HEK293T (cell line): ENCODE measurements around the gene PDE5A.
"Not testable (repeated sequence)": the region's sequence is repeated elsewhere in the genome, so short reads cannot be mapped to it uniquely, and the experiment has no call there.

Experiments
- CTCF ChIA-PET: fragments of 350-600 bp; formaldehyde crosslinking; extraction: SDS; loops from one replicate; lab custom pipeline; 2021; ENCODE audit warnings: antibody characterized with exemption, inconsistent platforms; lab: Yijun Ruan, JAX
- POLR2A ChIA-PET: fragments of 350-600 bp; formaldehyde crosslinking; extraction: SDS; loops from one replicate; lab custom pipeline; 2020; ENCODE audit warnings: antibody characterized with exemption, inconsistent platforms; lab: Yijun Ruan, JAX
- DNase-seq: peaks from one replicate; pipeline ENCODE4 v3.0.0; 2012; ENCODE audit warnings: mixed read lengths; ENCODE audit errors: extremely low spot score
- ARNT ChIP-seq: fragments of 450-650 bp; IDR thresholded peaks from 2 replicates; pipeline ENCODE4 v1.6.1; 2017; ENCODE audit warnings: mild to moderate bottlenecking
- BHLHE40 ChIP-seq: fragments of 450-650 bp; IDR thresholded peaks from 2 replicates; pipeline ENCODE4 v1.6.1; 2016; ENCODE audit warnings: mild to moderate bottlenecking, moderate library complexity, borderline replicate concordance
- CTBP1 ChIP-seq: fragments of 450-650 bp; IDR thresholded peaks from 2 replicates; pipeline ENCODE4 v1.6.1; 2016; ENCODE audit warnings: borderline replicate concordance
- ELF4 ChIP-seq: fragments of 450-650 bp; IDR thresholded peaks from 2 replicates; pipeline ENCODE4 v1.6.1; 2017; ENCODE audit warnings: antibody characterized with exemption
- FOXA1 ChIP-seq: fragments of 450-650 bp; IDR thresholded peaks from 2 replicates; pipeline ENCODE4 v1.6.1; 2016; ENCODE audit warnings: mild to moderate bottlenecking
- FOXK2 ChIP-seq: fragments of 450-650 bp; IDR thresholded peaks from 2 replicates; pipeline ENCODE4 v1.6.1; 2016; ENCODE audit warnings: mild to moderate bottlenecking
- FOXM1 ChIP-seq: fragments of 450-650 bp; IDR thresholded peaks from 2 replicates; pipeline ENCODE4 v1.6.1; 2017; ENCODE audit warnings: mild to moderate bottlenecking, borderline replicate concordance
- HDGF ChIP-seq: fragments of 450-650 bp; IDR thresholded peaks from 2 replicates; pipeline ENCODE4 v1.6.1; 2017; ENCODE audit warnings: antibody characterized with exemption, borderline replicate concordance
- L3MBTL2 ChIP-seq: fragments of 450-650 bp; conservative IDR thresholded peaks from 2 replicates; pipeline ENCODE4 v1.6.1; 2016; ENCODE audit warnings: mild to moderate bottlenecking
- LEF1 ChIP-seq: fragments of 450-650 bp; IDR thresholded peaks from 2 replicates; pipeline ENCODE4 v1.6.1; 2017; ENCODE audit warnings: mild to moderate bottlenecking, borderline replicate concordance
- NFRKB ChIP-seq: fragments of 450-650 bp; IDR thresholded peaks from 2 replicates; pipeline ENCODE4 v1.6.1; 2016; ENCODE audit warnings: mild to moderate bottlenecking, moderate library complexity
- PKNOX1 ChIP-seq: fragments of 450-650 bp; IDR thresholded peaks from 2 replicates; pipeline ENCODE4 v1.6.1; 2016
- SP1 ChIP-seq: fragments of 450-650 bp; IDR thresholded peaks from 2 replicates; pipeline ENCODE4 v1.6.1; 2017
- SUZ12 ChIP-seq: fragments of 450-650 bp; IDR thresholded peaks from 2 replicates; pipeline ENCODE4 v1.6.1; 2016; ENCODE audit warnings: mild to moderate bottlenecking
- TARDBP ChIP-seq: fragments of 450-650 bp; IDR thresholded peaks from 2 replicates; pipeline ENCODE4 v1.6.1; 2016
- ZNF384 ChIP-seq: fragments of 450-650 bp; IDR thresholded peaks from 2 replicates; pipeline ENCODE4 v1.6.1; 2016

PDE5A gene

GRCh38 chr4:119647558-119647957, 19.0 kb upstream of the PDE5A start:
- TF ChIP-seq ARNT (no peak), NFRKB (no peak), SP1 (no peak), SUZ12 (no peak), FOXK2 (no peak), TARDBP (no peak), BHLHE40 (no peak), ZNF384 (no peak), L3MBTL2 (no peak), FOXA1 (no peak), FOXM1 (no peak), PKNOX1 (no peak), LEF1 (no peak), ELF4 (no peak)
- POLR2A ChIA-PET: no interaction called here
- CTCF ChIA-PET: no interaction called here
- no peak for DNase-seq

GRCh38 chr4:119646347-119647071, 17.9 kb upstream of the PDE5A start:
- TF ChIP-seq FOXK2: no peak
- no peak for TF ChIP-seq ELF4
- TF ChIP-seq FOXA1: no peak
- TF ChIP-seq BHLHE40: no peak
- TF ChIP-seq FOXM1: no peak
- no peak for TF ChIP-seq L3MBTL2
- no peak for TF ChIP-seq NFRKB
- ChIA-PET CTCF (no interaction called here), POLR2A (no interaction called here)
- DNase-seq: no peak

- no peak for DNase-seq
- ChIA-PET CTCF (no interaction called here), POLR2A (no interaction called here)
- TF ChIP-seq CTBP1 (no peak), LEF1 (no peak), BHLHE40 (no peak), HDGF (no peak), NFRKB (no peak), SP1 (no peak)
Observed at GRCh38 chr4:119643306-119644042, 14.9 kb upstream of the PDE5A start.

GRCh38 chr4:119641765-119642164, 13.2 kb upstream of the PDE5A start:
- CTCF ChIA-PET: no interaction called here
- TF ChIP-seq PKNOX1 (no peak), FOXM1 (no peak), SP1 (no peak), ZNF384 (no peak), FOXA1 (no peak), TARDBP (no peak), CTBP1 (no peak), SUZ12 (no peak), HDGF (no peak), L3MBTL2 (no peak), ARNT (no peak), NFRKB (no peak), FOXK2 (no peak), ELF4 (no peak), LEF1 (no peak), BHLHE40 (no peak)
- DNase-seq: no peak
- POLR2A ChIA-PET: interaction anchor here (1.1 kb wide), 1 partner anchor 14 kb away, joined by 3 read pairs; the partner anchor contains the start of gene PDE5A

- ChIA-PET CTCF (interaction anchor here (0.5 kb wide), 1 partner anchor 15 kb away, joined by 6 read pairs; no protein-coding TSS in a partner anchor), POLR2A (interaction anchor here (1.4 kb wide), 1 partner anchor 10 kb away, joined by 3 read pairs; the partner anchor contains the start of gene PDE5A)
- no peak for DNase-seq
- no peak for TF ChIP-seq ELF4
- no peak for TF ChIP-seq CTBP1
Observed at GRCh38 chr4:119638359-119638758, 9.8 kb upstream of the PDE5A start.

GRCh38 chr4:119636851-119637250, 8.2 kb upstream of the PDE5A start:
- CTCF ChIA-PET: interaction anchor here (0.8 kb wide), 1 partner anchor 18 kb away, joined by 4 read pairs; no protein-coding TSS in a partner anchor
- POLR2A ChIA-PET, DNase-seq: not testable (repeated sequence)

GRCh38 chr4:119632216-119632615, 3.6 kb upstream of the PDE5A start:
- TF ChIP-seq BHLHE40 (no peak), LEF1 (no peak), FOXK2 (no peak), HDGF (no peak), SUZ12 (no peak), SP1 (no peak)
- no peak for DNase-seq
- CTCF ChIA-PET: no interaction called here

More at GRCh38 chr4:119632216-119632615, 3.6 kb upstream of the PDE5A start:
- POLR2A ChIA-PET: no interaction called here
